Ramos (cell line): ENCODE results near the gene LRRC75A.

Experiments used
- in situ Hi-C: fragments of 300-500 bp; cut with MboI; formaldehyde crosslinking; loops from one replicate; pipeline ENCODE4 v1.14.3; 2022; ENCODE audit warnings: low sequenced_read_pairs; ENCODE audit not compliant: unreplicated experiment

LRRC75A gene

DNA sequence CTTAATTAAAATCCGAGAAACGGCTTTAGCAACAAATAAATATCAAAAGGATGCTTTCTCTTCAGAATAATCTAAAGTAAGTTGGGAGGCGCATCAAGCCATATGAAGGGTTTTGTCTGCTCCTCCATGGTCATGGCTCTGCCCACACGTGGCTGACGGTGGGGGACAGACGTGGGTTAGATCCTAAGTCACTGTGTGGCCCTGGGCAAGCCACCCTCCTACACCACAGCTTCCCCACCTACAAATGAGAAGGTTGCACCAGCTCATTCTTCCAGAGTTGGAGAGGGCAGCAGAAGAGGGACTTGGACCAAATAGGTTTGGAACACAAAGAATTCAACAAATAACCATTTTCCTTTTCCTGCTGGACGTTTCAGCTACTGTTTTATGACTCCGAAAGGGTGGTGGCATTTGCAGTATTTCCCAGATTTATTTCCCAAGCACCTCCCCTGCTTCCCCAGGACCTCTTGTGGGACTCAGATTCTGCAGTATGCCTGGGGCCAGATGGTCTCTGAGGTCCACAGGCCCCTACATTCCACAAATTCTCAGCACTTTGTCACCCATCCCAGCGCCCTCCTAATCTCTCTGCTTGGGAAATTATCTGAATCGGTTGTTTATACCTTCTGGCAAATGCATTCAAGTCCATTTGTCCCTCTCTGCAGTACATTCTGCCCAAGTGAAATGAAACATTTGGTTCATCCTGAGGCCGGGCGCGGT lies 17.8 kb downstream of the LRRC75A start:
- in situ Hi-C loops = no loop called here

GRCh38 chr17:16473044-16474011 lies 18.7 kb downstream of the LRRC75A start:
- in situ Hi-C loops = no loop called here

GRCh38 chr17:16472539-16472938 lies 19.5 kb downstream of the LRRC75A start:
- in situ Hi-C loops = no loop called here

GRCh38 chr17:16471295-16471694 lies 20.7 kb downstream of the LRRC75A start:
- in situ Hi-C loops = no loop called here

DNA sequence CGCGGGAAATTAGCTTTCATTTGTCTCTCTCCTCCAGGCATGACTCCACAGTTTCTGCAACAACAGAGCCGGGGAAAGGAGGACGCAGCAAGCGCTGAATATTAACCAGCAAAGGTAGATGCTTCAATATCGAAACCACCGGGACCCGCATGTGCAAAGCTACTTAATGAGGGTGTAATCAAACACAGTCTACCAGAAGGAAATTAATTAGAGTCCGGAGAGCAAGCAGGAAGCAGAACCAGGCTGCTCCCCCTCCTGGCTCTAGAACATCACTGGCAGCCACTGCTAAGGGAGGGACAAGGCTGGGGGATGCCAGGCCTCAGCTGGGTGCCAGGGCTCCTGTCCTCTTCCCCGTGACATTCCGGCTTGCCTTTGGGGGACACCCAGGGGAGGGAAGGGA lies 21.7 kb downstream of the LRRC75A start:
- in situ Hi-C loops = no loop called here

- in situ Hi-C loops = no loop called here
Observed at GRCh38 chr17:16468428-16468992, 23.5 kb downstream of the LRRC75A start.

DNA sequence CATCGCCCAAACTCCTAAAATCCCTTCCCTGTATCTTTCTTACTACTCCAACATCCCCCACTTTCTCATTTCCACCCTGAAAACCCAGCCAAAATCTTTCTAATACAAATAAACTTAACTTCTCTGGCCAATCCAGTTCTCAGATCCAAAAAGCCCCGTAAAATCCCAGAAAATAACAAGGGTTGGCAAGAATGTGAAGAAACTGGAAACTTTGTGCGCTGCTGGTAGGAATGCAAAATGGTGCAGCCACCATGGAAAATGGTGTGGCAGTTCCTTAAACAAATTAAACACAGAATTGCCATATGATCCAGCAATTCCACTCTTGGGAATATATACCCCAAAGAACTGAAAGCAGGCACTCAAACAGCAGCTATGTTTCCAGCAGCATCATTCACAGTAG lies 24.1 kb downstream of the LRRC75A start:
- in situ Hi-C loops = no loop called here

DNA sequence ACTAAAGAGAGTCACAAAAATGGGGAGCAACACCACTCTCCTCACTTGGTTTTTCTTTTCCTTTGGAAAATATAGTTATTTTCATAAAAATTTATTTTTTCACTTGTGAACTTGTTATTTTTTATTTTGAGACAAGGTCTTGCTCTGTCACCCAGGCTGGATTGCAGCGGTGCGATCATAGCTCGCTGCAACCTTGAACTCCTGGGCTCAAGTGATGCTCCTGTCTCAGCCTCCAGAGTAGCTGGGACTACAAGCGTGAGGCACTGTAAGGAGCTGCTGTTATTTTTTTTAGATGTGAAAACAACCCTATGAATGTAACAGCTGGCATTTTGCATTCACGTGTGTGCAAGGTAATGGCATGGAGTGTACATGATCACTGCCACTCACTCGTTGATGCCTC lies 24.9 kb downstream of the LRRC75A start:
- in situ Hi-C loops = no loop called here

DNA sequence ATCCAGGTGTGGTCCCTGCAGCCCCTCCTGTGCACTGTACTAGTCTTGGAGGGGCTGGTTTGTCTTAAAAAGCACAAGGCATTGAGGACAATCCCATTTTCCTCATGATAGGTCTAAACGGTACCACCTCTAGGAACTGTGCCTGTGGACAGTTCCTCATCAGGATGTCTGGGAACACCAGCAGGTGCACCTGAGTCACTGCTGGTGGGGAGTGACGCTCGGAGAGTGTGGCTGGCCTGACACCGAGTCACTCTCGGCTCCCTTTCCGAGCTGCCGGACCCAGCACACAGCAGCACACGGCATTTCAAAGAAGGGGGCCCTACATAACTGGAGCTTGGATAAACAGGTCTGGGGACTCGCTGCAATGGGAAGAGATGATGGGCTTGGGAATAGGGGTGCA lies 25.6 kb downstream of the LRRC75A start:
- in situ Hi-C loops = no loop called here

DNA sequence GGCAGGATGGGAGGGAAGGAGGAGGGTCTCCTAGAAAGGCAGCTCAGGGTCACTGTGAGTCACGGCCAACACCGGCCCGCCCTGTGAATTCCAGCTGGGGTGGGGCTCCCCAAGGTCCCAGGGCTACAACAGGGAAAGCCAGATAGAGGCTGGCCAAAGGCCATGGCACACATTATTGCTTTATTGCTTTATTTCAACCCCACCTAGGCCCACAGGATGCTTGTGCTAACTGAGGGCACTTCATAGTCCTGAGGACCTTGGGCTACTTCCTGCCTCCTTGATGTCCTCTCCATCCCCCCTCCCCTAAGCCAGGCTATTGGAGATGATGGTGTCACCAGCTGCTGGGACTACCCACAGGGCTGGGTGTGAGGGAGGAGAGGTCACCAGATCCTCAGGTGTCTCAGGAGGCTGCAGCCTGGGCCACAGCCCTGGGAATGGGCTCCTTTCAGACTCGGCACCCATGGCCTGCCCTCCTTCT lies 26.1 kb downstream of the LRRC75A start:
- in situ Hi-C loops = no loop called here

- in situ Hi-C loops = no loop called here
Observed at GRCh38 chr17:16465052-16465312, 27.0 kb downstream of the LRRC75A start.

GRCh38 chr17:16464303-16465051 lies 27.5 kb downstream of the LRRC75A start:
- in situ Hi-C loops = no loop called here

GRCh38 chr17:16463358-16464302 lies 28.4 kb downstream of the LRRC75A start:
- in situ Hi-C loops = no loop called here

- in situ Hi-C loops = no loop called here
Observed at GRCh38 chr17:16462070-16462864, 29.7 kb downstream of the LRRC75A start.

DNA sequence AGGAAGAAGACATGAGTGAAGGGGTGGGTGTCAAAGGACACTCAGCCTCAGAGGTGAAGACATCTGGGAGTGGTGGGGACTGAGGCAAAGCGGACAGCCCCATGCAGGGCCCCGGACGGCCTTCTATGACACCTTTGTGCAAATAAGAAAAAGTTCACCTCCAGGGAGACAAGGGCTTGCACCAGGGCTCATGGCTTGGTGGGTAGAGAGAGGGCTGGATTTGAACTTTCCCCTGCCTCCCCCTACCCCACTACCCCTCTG lies 30.5 kb downstream of the LRRC75A start:
- in situ Hi-C loops = no loop called here

- in situ Hi-C loops = no loop called here
Observed at GRCh38 chr17:16460796-16461605, 31.0 kb downstream of the LRRC75A start.

DNA sequence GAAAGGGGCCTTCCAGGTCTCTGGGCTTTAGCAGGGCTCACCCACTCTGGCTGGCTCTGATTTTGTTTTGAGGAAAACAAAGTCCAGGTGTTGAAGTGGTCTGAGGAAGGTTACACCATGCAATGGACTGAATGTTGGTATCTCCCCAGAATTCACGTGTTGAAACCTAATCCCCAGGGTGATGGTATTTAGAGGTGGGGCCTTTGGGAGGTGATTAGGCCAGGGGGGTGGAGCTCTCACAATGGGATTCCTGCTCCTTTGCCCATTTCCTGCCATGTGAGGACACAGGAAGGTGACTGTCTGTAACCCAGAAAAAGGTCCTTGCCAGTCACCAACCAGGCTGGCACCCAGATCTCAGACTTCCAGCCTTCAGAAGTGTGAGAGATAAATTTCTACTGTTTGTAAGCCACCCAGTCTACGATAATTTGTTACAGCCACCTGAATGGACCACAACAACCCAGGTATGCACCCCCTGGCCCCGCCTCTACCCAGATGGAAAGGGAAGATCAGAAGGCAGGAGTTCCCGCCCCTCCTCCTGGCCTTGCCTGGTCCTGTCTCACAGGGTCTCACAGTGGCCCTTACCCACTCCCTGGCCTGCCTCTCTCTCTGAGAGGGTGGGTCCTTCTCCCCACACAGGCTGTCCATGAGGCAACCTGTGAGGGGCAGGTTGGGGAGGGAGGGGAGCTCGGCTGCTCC lies 32.0 kb downstream of the LRRC75A start:
- in situ Hi-C loops = no loop called here

DNA sequence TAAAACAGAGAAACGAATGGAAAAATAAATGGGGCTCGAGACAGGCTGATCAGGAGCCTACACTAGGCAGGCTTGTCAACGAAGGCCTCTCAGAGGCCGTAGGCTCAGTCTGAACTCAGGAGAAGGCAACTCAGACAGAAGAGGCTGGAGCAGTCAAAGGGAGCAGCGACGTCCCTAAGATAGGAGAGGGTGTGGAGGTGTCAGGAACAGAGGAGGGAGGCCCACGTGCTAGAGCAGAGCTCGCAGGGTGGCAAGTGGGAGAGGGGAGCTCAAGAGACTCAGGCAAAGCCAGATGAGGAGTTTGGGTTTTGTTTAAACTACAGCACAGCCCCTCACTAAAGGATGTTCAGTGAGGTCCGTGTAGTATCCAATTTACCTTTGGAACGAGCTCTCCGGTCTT lies 32.7 kb downstream of the LRRC75A start:
- in situ Hi-C loops = no loop called here
